HEK293 (cell line): Measurements from ENCODE around the gene SUPT4H1.

Source experiments
- CTCF ChIA-PET: fragments of 350-600 bp; formaldehyde crosslinking; extraction: SDS; loops from one replicate; lab custom pipeline; 2021; ENCODE audit warnings: antibody characterized with exemption; lab: Yijun Ruan, JAX
- POLR2A ChIA-PET: fragments of 300-600 bp; formaldehyde crosslinking; extraction: SDS; loops from one replicate; lab custom pipeline; 2020; ENCODE audit warnings: antibody characterized with exemption, inconsistent platforms; lab: Yijun Ruan, JAX
- H3K27ac ChIP-seq: fragments of 200-500 bp; sonication (Bioruptor generic); 2 replicates; pipeline ENCODE4 v1.5.1; 2014; ENCODE audit warnings: low read depth, low read length, control low read depth, inconsistent platforms; ENCODE audit errors: extremely low read depth
- H3K36me3 ChIP-seq, 2 experiments: fragments of 200-500 bp in 1 of 2; sonication (Bioruptor generic) in 1 of 2; 1 replicate in 1 of 2; 2 replicates in 1 of 2; pipeline ENCODE4 v1.5.1; 2014 to 2017; ENCODE audit warnings: inconsistent platforms in 2 of 2, low read length in 2 of 2; ENCODE audit not compliant: control insufficient read depth in 2 of 2, insufficient read depth in 1 of 2
- H3K4me1 ChIP-seq: fragments of 200-500 bp; sonication (Bioruptor generic); 2 replicates; pipeline ENCODE4 v1.5.1; 2014; ENCODE audit warnings: mild to moderate bottlenecking, low read length, inconsistent platforms; ENCODE audit not compliant: control insufficient read depth, insufficient read depth
- H3K4me3 ChIP-seq: 2 replicates; pipeline ENCODE4 v1.5.1; 2011; ENCODE audit warnings: low read depth, mild to moderate bottlenecking, control low read depth, low read length, moderate library complexity
- H3K9me3 ChIP-seq: fragments of 200-500 bp; sonication (Bioruptor generic); 2 replicates; pipeline ENCODE4 v1.5.1; 2014; ENCODE audit warnings: low read depth, low read length, inconsistent platforms; ENCODE audit not compliant: control insufficient read depth, insufficient read depth
- BCL11A ChIP-seq: fragments of 450-650 bp; formaldehyde crosslinking; IDR thresholded peaks from 2 replicates; pipeline ENCODE4 v1.5.1; 2016; ENCODE audit warnings: low read depth, missing biosample characterization, missing genetic modification characterization
- MZF1 ChIP-seq: fragments of 450-650 bp; formaldehyde crosslinking; IDR thresholded peaks from 2 replicates; pipeline ENCODE4 v1.5.1; 2017; ENCODE audit warnings: missing biosample characterization, missing genetic modification characterization, borderline replicate concordance
- SP3 ChIP-seq: fragments of 450-650 bp; formaldehyde crosslinking; IDR thresholded peaks from 2 replicates; pipeline ENCODE4 v1.5.1; 2016; ENCODE audit warnings: missing biosample characterization, missing genetic modification characterization
- TRIM28 ChIP-seq: IDR thresholded peaks from 2 replicates; pipeline ENCODE4 v1.6.1; 2011; ENCODE audit warnings: low read length, control low read depth, borderline replicate concordance
- YY2 ChIP-seq: fragments of 450-650 bp; formaldehyde crosslinking; IDR thresholded peaks from 2 replicates; pipeline ENCODE4 v1.5.1; 2016; ENCODE audit warnings: missing biosample characterization, missing genetic modification characterization
- ZBTB10 ChIP-seq: fragments of 450-650 bp; formaldehyde crosslinking; IDR thresholded peaks from 2 replicates; pipeline ENCODE4 v1.5.1; 2016; ENCODE audit warnings: missing biosample characterization, missing genetic modification characterization
- ZBTB20 ChIP-seq: fragments of 450-650 bp; formaldehyde crosslinking; IDR thresholded peaks from 2 replicates; pipeline ENCODE4 v1.5.1; 2016; ENCODE audit warnings: missing biosample characterization, missing genetic modification characterization
- ZFP3 ChIP-seq: fragments of 450-650 bp; formaldehyde crosslinking; IDR thresholded peaks from 2 replicates; pipeline ENCODE4 v1.5.1; 2016; ENCODE audit warnings: low read depth, missing biosample characterization, missing genetic modification characterization
- ZNF138 ChIP-seq: fragments of 450-650 bp; formaldehyde crosslinking; IDR thresholded peaks from 2 replicates; pipeline ENCODE4 v1.5.1; 2016; ENCODE audit warnings: missing biosample characterization, missing genetic modification characterization, borderline replicate concordance
- ZNF221 ChIP-seq: fragments of 450-650 bp; formaldehyde crosslinking; IDR thresholded peaks from 2 replicates; pipeline ENCODE4 v1.5.1; 2017; ENCODE audit warnings: missing biosample characterization, missing genetic modification characterization, borderline replicate concordance
- ZNF324 ChIP-seq: fragments of 450-650 bp; formaldehyde crosslinking; IDR thresholded peaks from 2 replicates; pipeline ENCODE4 v1.5.1; 2016; ENCODE audit warnings: missing biosample characterization, missing genetic modification characterization
- ZNF350 ChIP-seq: fragments of 450-650 bp; formaldehyde crosslinking; IDR thresholded peaks from 2 replicates; pipeline ENCODE4 v1.5.0; 2017; ENCODE audit warnings: missing biosample characterization, mild to moderate bottlenecking, missing genetic modification characterization
- ZNF423 ChIP-seq: fragments of 450-650 bp; formaldehyde crosslinking; IDR thresholded peaks from 2 replicates; pipeline ENCODE4 v1.5.1; 2016; ENCODE audit warnings: missing biosample characterization, missing genetic modification characterization
- ZNF501 ChIP-seq: fragments of 450-650 bp; formaldehyde crosslinking; IDR thresholded peaks from 2 replicates; pipeline ENCODE4 v1.5.1; 2016; ENCODE audit warnings: missing biosample characterization, missing genetic modification characterization
- ZNF530 ChIP-seq: fragments of 450-650 bp; formaldehyde crosslinking; IDR thresholded peaks from 2 replicates; pipeline ENCODE4 v1.5.1; 2016; ENCODE audit warnings: low read depth, missing biosample characterization, missing genetic modification characterization
- ZNF561 ChIP-seq: fragments of 450-650 bp; IDR thresholded peaks from 2 replicates; pipeline ENCODE4 v1.5.1; 2018; ENCODE audit warnings: missing biosample characterization, missing genetic modification characterization, borderline replicate concordance
- ZNF580 ChIP-seq: fragments of 450-650 bp; formaldehyde crosslinking; IDR thresholded peaks from 2 replicates; pipeline ENCODE4 v1.5.1; 2016; ENCODE audit warnings: missing biosample characterization, missing genetic modification characterization
- ZNF654 ChIP-seq: fragments of 450-650 bp; formaldehyde crosslinking; IDR thresholded peaks from 2 replicates; pipeline ENCODE4 v1.5.1; 2016; ENCODE audit warnings: low read depth, missing biosample characterization, missing genetic modification characterization
- ZNF692 ChIP-seq: fragments of 450-650 bp; formaldehyde crosslinking; IDR thresholded peaks from 2 replicates; pipeline ENCODE4 v1.5.1; 2016; ENCODE audit warnings: missing biosample characterization, missing genetic modification characterization
- ZNF768 ChIP-seq: fragments of 450-650 bp; formaldehyde crosslinking; IDR thresholded peaks from 2 replicates; pipeline ENCODE4 v1.5.1; 2018; ENCODE audit warnings: missing biosample characterization, mild to moderate bottlenecking, missing genetic modification characterization
- ZNF777 ChIP-seq: fragments of 450-650 bp; formaldehyde crosslinking; IDR thresholded peaks from 2 replicates; pipeline ENCODE4 v1.5.1; 2017; ENCODE audit warnings: missing biosample characterization, missing genetic modification characterization, borderline replicate concordance
- ZNF837 ChIP-seq: fragments of 450-650 bp; formaldehyde crosslinking; IDR thresholded peaks from 2 replicates; pipeline ENCODE4 v1.5.1; 2016; ENCODE audit warnings: missing biosample characterization, missing genetic modification characterization

SUPT4H1 gene

GRCh38 chr17:58319173-58320162 lies 32.5 kb downstream of the SUPT4H1 start:
- no peaks in the 10 kb centered on the region for H3K9me3 ChIP-seq
- CTCF ChIA-PET, result interaction anchor here (0.6 to 8.0 kb wide), 8 partner anchors 12 to 567 kb away, joined by 3 to 189 read pairs (median 4); partner anchors contain the start of gene RNF43
- no peak for TF ChIP-seq ZNF423 (tag by site-specific recombination)
- no peak for TF ChIP-seq SP3 (tag by site-specific recombination)
- TF ChIP-seq ZNF561, result no peak
- no peak for TF ChIP-seq ZNF138
- no peak for TF ChIP-seq BCL11A (tag by site-specific recombination)
- TF ChIP-seq ZBTB10 (tag by site-specific recombination), result no peak
- no peak for TF ChIP-seq ZNF777 (tag by site-specific recombination)
- TF ChIP-seq TRIM28, result no peak
- no peak for TF ChIP-seq ZNF654
- no peak for TF ChIP-seq MZF1 (tag by site-specific recombination)
- TF ChIP-seq, all 188 proteins: peak for 0
- no peak overlapping the region for H3K4me3 ChIP-seq
- H3K27ac ChIP-seq, result no peak overlapping the region
- no peaks in the 10 kb centered on the region for H3K36me3 ChIP-seq
- H3K4me1 ChIP-seq, result peaks cover 5% of the 10 kb centered on the region; the same call in 1 of the 2 replicates
- POLR2A ChIA-PET, result interaction anchor here (1.0 kb wide), 1 partner anchor 33 kb away, joined by 3 read pairs; no protein-coding TSS in a partner anchor

- POLR2A ChIA-PET, result interaction anchor here (1.0 to 1.7 kb wide), 2 partner anchors 25 to 34 kb away, joined by 3 to 11 read pairs; no protein-coding TSS in a partner anchor
- H3K9me3 ChIP-seq, result no peaks in the 10 kb centered on the region
- peaks cover 9% of the 10 kb centered on the region for H3K4me1 ChIP-seq
- no peak for TF ChIP-seq ZNF324 (tag by site-specific recombination)
- peak; percentile 83; the same call in 1 of the 2 replicates for TF ChIP-seq ZNF768
- no peak overlapping the region for H3K4me3 ChIP-seq
- CTCF ChIA-PET, result interaction anchor here (0.5 to 8.0 kb wide), 10 partner anchors 10 to 131 kb away, joined by 3 to 189 read pairs (median 5); partner anchors contain the start of gene RNF43
- H3K36me3 ChIP-seq, result no peaks in the 10 kb centered on the region
- H3K27ac ChIP-seq, result no peak overlapping the region
These were observed 33.3 kb downstream of the SUPT4H1 start for GRCh38 chr17:58318627-58319172.

GRCh38 chr17:58318065-58318481 lies 33.9 kb downstream of the SUPT4H1 start:
- Histone ChIP-seq H3K4me3 (no peak overlapping the region), H3K4me1 (peaks cover 9% of the 10 kb centered on the region), H3K36me3 (no peaks in the 10 kb centered on the region), H3K9me3 (no peaks in the 10 kb centered on the region), H3K27ac (peak overlapping the region; percentile 43; the same call in 1 of the 2 replicates)
- TF ChIP-seq ZNF221 (tag by site-specific recombination) (no peak), ZNF692 (no peak), ZFP3 (tag by site-specific recombination) (no peak), ZNF350 (tag by site-specific recombination) (no peak), ZNF837 (tag by site-specific recombination) (no peak), ZNF501 (no peak), ZBTB20 (tag by site-specific recombination) (no peak), ZNF530 (tag by site-specific recombination) (no peak), ZNF580 (tag by site-specific recombination) (no peak), ZNF561 (no peak), YY2 (tag by site-specific recombination) (no peak)
- ChIA-PET CTCF (interaction anchor here (0.6 to 8.0 kb wide), 55 partner anchors 8 to 200 kb away, joined by 3 to 189 read pairs (median 6); partner anchors contain the start of genes MTMR4, RNF43 and SUPT4H1), POLR2A (interaction anchor here (0.9 to 1.7 kb wide), 5 partner anchors 26 to 129 kb away, joined by 3 to 29 read pairs (median 11); partner anchors contain the start of genes RNF43 and SUPT4H1)
